Fibroblast of lung (primary cell): ENCODE data around the gene CHEK2. TPM values are rescaled to one million over a fixed set of nuclear protein-coding genes. Genes with fewer than 3 reads are reported as not detected.

Source experiments
- DNase-seq, 2 donors: peaks; one replicate each; pipeline versions ENCODE4 v3.0.0 to v3.0.0-alpha.2; 2010; ENCODE audit warnings: low read depth in 2 of 2
- H2AFZ ChIP-seq: 2 replicates; pipeline ENCODE4 v1.5.1; 2012; ENCODE audit warnings: low read length, control low read depth, inconsistent platforms
- H3K27ac ChIP-seq: 2 replicates; pipeline ENCODE4 v1.5.1; 2011; ENCODE audit warnings: low read length, control low read depth; ENCODE audit not compliant: insufficient read depth
- H3K27me3 ChIP-seq: 2 replicates; pipeline ENCODE4 v1.5.1; 2011; ENCODE audit warnings: mild to moderate bottlenecking, low read length; ENCODE audit not compliant: control insufficient read depth, insufficient read depth
- H3K36me3 ChIP-seq: 2 replicates; pipeline ENCODE4 v1.5.1; 2011; ENCODE audit warnings: low read length; ENCODE audit not compliant: control insufficient read depth, insufficient read depth
- H3K4me1 ChIP-seq: 2 replicates; pipeline ENCODE4 v1.5.1; 2011; ENCODE audit warnings: low read length; ENCODE audit not compliant: control insufficient read depth, insufficient read depth; ENCODE audit errors: extremely low read depth
- H3K4me2 ChIP-seq: 2 replicates; pipeline ENCODE4 v1.5.1; 2011; ENCODE audit warnings: low read length, control low read depth; ENCODE audit not compliant: insufficient read depth; ENCODE audit errors: extremely low read depth
- H3K4me3 ChIP-seq, 4 experiments: fragments of 200-600 bp in 1 of 4; sonication (generic) in 1 of 4; replicated peaks in 1 of 4; 2 replicates each; pipeline ENCODE4 v1.5.1; 2011 to 2016; ENCODE audit warnings: low read length in 4 of 4, low read depth in 3 of 4, mild to moderate bottlenecking in 3 of 4, control low read depth in 2 of 4, inconsistent platforms in 1 of 4, mixed read lengths in 1 of 4; ENCODE audit not compliant: insufficient read depth in 1 of 4; ENCODE audit errors: control extremely low read depth in 1 of 4
- H3K79me2 ChIP-seq: 2 replicates; pipeline ENCODE4 v1.5.1; 2012; ENCODE audit warnings: mild to moderate bottlenecking, low read length, inconsistent platforms; ENCODE audit not compliant: control insufficient read depth, insufficient read depth
- H3K9ac ChIP-seq: 2 replicates; pipeline ENCODE4 v1.5.1; 2011; ENCODE audit warnings: mild to moderate bottlenecking, low read length, control low read depth; ENCODE audit not compliant: insufficient read depth
- H3K9me3 ChIP-seq: 2 replicates; pipeline ENCODE4 v1.5.1; 2012; ENCODE audit warnings: low read depth, low read length; ENCODE audit not compliant: control insufficient read depth, insufficient read depth
- H4K20me1 ChIP-seq: 2 replicates; pipeline ENCODE4 v1.5.1; 2011; ENCODE audit warnings: low read length; ENCODE audit not compliant: control insufficient read depth, insufficient read depth; ENCODE audit errors: extremely low read depth
- CTCF ChIP-seq, 2 donors: IDR thresholded peaks in 1 of 2; conservative IDR thresholded peaks in 1 of 2; 1 replicate in 1 of 2; 2 replicates in 1 of 2; pipeline ENCODE4 v1.5.1; 2011 to 2012; ENCODE audit warnings: low read length in 2 of 2, control low read depth in 1 of 2, inconsistent platforms in 1 of 2, low read depth in 1 of 2, mild to moderate bottlenecking in 1 of 2
- EZH2 ChIP-seq: IDR thresholded peaks from 2 replicates; pipeline ENCODE4 v1.5.1; 2012; ENCODE audit warnings: low read length, control low read depth, mild to moderate bottlenecking; ENCODE audit errors: missing control alignments
- polyA plus RNA-seq, 2 donors: library from polyadenylated mRNA; depleted of rRNA in 1 of 2; stranded (reverse) in 1 of 2; unstranded in 1 of 2; fragments of >200 nt; gene quantifications; 2 replicates each; pipeline ENCODE4 v1.2.1, GENCODE V29; 2011 to 2012; ENCODE audit warnings: missing spikeins in 1 of 2
- total RNA-seq: library from RNA; depleted of rRNA; stranded (reverse); fragments of >200 nt; gene quantifications from 2 replicates; pipeline ENCODE4 v1.2.1, GENCODE V29; 2014

CHEK2 gene
- total and polyA plus RNA-seq, 2 donors (not counting 1 experiment from before 2014, with no cell fraction given), result 14.5 to 17.4 TPM

- peaks cover 20% of the 10 kb centered on the region for H3K79me2 ChIP-seq
- no peak overlapping the region for H3K27ac ChIP-seq
- H3K27me3 ChIP-seq, result no peaks in the 10 kb centered on the region
- no peaks in the 10 kb centered on the region for H3K9me3 ChIP-seq
- no peaks in the 10 kb centered on the region for H3K4me1 ChIP-seq
- no peak overlapping the region for H3K4me3 ChIP-seq
- no peaks in the 10 kb centered on the region for H3K36me3 ChIP-seq
- DNase-seq, result no peak
- no peak overlapping the region for H2AFZ ChIP-seq
- H4K20me1 ChIP-seq, result no peaks in the 10 kb centered on the region
- H3K4me2 ChIP-seq, result no peak overlapping the region
- no peak overlapping the region for H3K9ac ChIP-seq
- no peak for TF ChIP-seq EZH2
- TF ChIP-seq CTCF (conservative IDR thresholded peaks at IDR 0.05 in 1 of 2, IDR thresholded peaks at IDR 0.05 in 1 of 2; ENCODE audit: low read depth in 1 of 2, low read length in 2 of 2), result no peak
Observed at GRCh38 chr22:28771195-28771791, 29.7 kb upstream of the CHEK2 start.

DNA sequence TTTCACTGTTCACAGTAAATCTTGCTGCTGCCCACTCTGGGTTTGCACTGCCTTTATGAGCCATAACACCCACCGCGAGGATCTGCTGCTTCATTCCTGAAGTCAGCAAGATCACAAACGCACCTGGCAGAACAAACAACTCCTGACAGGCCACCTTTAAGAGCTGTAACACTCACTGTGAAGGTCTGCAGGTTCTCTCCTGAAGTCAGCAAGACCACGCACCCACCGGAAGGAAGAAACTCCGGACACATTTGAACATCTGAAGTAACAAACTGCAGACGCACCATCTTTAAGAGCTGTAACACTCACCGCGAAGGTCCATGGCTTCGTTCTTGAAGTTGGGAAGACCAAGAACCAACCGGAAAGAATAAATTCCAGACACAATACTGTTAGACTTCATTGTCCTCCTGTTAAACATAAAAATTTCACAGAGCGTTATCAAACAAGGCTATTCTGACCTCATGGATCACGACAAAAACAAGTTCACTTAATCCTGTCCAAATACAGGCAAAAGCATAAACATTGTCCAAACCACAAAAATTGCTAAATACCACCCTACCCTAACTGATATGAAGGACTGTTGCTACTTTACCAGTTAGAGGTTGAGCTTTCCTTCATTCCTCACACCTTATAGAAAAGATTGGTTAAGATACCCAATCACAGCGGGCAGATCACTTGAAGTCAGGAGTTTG is 27.9 kb upstream of the CHEK2 start:
- Histone ChIP-seq H3K4me3 (no peak overlapping the region), H3K36me3 (no peaks in the 10 kb centered on the region), H3K79me2 (peaks cover 6% of the 10 kb centered on the region), H3K4me1 (no peaks in the 10 kb centered on the region), H3K9ac (no peak overlapping the region), H3K27me3 (no peaks in the 10 kb centered on the region), H3K9me3 (no peaks in the 10 kb centered on the region), H4K20me1 (no peaks in the 10 kb centered on the region), H3K27ac (no peak overlapping the region), H3K4me2 (no peak overlapping the region), H2AFZ (no peak overlapping the region)
- TF ChIP-seq CTCF (conservative IDR thresholded peaks at IDR 0.05 in 1 of 2, IDR thresholded peaks at IDR 0.05 in 1 of 2; ENCODE audit: low read depth in 1 of 2, low read length in 2 of 2), result no peak
- TF ChIP-seq EZH2, result no peak
- DNase-seq, result no peak

DNA sequence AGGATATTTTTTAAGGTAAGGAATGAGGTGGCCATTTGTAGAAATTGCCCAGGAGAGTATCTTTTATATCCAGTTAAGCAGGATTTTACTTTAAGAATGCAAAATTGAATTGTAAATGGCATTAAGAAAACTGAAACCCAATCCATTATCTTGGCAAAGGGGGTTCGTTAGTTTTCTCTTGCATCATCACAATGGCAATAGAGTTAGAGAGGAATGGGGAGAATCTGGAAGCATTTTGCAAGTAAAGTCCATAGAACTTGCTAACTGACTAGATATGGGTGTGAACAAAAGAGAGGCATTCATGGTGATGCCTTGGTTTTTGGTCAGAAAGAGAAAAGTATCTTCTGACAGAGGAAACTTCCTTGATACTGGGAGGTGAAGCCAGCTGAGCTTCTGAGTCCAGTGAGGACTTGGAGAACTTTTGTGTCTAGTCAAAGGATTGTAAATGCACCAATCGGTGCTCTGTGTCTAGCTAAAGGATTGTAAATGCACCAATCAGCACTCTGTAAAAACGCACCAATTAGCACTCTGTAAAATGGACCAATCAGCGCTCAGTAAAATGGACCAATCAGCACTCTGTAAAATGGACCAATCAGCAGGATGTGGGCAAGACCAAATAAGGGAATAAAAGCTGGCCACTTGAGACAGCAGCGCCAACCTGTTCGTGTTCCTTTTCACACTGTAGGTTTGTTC is 27.2 kb upstream of the CHEK2 start:
- Histone ChIP-seq H3K9me3 (no peaks in the 10 kb centered on the region), H4K20me1 (no peaks in the 10 kb centered on the region), H3K4me1 (no peaks in the 10 kb centered on the region), H3K4me3 (no peak overlapping the region), H3K36me3 (no peaks in the 10 kb centered on the region), H3K27ac (no peak overlapping the region), H3K79me2 (peaks cover 2% of the 10 kb centered on the region), H3K9ac (no peak overlapping the region), H3K4me2 (no peak overlapping the region), H2AFZ (no peak overlapping the region), H3K27me3 (no peaks in the 10 kb centered on the region)
- TF ChIP-seq CTCF (conservative IDR thresholded peaks at IDR 0.05 in 1 of 2, IDR thresholded peaks at IDR 0.05 in 1 of 2; ENCODE audit: low read depth in 1 of 2, low read length in 2 of 2) (no peak), EZH2 (no peak)
- DNase-seq, result no peak
